Panc1 (cell line): Measurements from ENCODE around the gene FRK.

Experiments
- TF ChIP-seq, protein P1 (sequence below): fragments of 450-650 bp; IDR thresholded peaks from 2 replicates; pipeline ENCODE4 v1.5.1; 2017; ENCODE audit warnings: mild to moderate bottlenecking
- TF ChIP-seq, protein P2 (sequence below), 2 experiments: IDR thresholded peaks; 2 replicates each; pipeline ENCODE4 v1.6.1; 2011 to 2012; ENCODE audit warnings: low read depth in 2 of 2, control low read depth in 1 of 2, low read length in 1 of 2, mild to moderate bottlenecking in 1 of 2, moderate library complexity in 1 of 2; ENCODE audit not compliant: insufficient read depth in 1 of 2

DNA sequence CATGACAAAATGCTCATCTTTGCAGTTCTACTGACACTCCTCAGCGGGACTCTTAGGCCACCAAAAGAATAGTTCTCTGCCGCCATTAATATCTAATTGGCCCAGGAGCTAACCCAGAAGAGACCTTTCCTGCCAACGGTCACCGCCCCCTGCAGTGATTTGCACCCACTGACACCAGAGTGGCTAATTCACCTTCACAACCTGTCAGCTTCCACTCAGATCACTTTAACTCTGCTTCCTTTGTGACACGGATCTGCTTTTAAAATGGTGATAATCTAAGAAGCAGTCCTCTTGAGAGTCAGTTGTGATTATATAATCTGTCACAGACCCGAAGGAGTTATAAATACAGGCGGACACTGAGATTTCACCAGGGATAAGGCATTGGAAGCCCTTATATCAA is 172.8 kb downstream of the FRK start:
- TF ChIP-seq, protein P1, sequence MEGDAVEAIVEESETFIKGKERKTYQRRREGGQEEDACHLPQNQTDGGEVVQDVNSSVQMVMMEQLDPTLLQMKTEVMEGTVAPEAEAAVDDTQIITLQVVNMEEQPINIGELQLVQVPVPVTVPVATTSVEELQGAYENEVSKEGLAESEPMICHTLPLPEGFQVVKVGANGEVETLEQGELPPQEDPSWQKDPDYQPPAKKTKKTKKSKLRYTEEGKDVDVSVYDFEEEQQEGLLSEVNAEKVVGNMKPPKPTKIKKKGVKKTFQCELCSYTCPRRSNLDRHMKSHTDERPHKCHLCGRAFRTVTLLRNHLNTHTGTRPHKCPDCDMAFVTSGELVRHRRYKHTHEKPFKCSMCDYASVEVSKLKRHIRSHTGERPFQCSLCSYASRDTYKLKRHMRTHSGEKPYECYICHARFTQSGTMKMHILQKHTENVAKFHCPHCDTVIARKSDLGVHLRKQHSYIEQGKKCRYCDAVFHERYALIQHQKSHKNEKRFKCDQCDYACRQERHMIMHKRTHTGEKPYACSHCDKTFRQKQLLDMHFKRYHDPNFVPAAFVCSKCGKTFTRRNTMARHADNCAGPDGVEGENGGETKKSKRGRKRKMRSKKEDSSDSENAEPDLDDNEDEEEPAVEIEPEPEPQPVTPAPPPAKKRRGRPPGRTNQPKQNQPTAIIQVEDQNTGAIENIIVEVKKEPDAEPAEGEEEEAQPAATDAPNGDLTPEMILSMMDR: no peak
- TF ChIP-seq, protein P2, sequence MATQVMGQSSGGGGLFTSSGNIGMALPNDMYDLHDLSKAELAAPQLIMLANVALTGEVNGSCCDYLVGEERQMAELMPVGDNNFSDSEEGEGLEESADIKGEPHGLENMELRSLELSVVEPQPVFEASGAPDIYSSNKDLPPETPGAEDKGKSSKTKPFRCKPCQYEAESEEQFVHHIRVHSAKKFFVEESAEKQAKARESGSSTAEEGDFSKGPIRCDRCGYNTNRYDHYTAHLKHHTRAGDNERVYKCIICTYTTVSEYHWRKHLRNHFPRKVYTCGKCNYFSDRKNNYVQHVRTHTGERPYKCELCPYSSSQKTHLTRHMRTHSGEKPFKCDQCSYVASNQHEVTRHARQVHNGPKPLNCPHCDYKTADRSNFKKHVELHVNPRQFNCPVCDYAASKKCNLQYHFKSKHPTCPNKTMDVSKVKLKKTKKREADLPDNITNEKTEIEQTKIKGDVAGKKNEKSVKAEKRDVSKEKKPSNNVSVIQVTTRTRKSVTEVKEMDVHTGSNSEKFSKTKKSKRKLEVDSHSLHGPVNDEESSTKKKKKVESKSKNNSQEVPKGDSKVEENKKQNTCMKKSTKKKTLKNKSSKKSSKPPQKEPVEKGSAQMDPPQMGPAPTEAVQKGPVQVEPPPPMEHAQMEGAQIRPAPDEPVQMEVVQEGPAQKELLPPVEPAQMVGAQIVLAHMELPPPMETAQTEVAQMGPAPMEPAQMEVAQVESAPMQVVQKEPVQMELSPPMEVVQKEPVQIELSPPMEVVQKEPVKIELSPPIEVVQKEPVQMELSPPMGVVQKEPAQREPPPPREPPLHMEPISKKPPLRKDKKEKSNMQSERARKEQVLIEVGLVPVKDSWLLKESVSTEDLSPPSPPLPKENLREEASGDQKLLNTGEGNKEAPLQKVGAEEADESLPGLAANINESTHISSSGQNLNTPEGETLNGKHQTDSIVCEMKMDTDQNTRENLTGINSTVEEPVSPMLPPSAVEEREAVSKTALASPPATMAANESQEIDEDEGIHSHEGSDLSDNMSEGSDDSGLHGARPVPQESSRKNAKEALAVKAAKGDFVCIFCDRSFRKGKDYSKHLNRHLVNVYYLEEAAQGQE (IDR thresholded peaks at IDR 0.05; ENCODE audit: insufficient read depth in 1 of 2, low read depth in 2 of 2, low read length in 1 of 2): no peak
